OCI-LY1 (cell line): Measurements from ENCODE around the gene CEL.

Experiments used
- H2AFZ ChIP-seq: fragments of 200-600 bp; sonication (generic), shearing (Covaris generic); 2 replicates; pipeline ENCODE4 v1.6.0; 2014; ENCODE audit warnings: antibody characterized with exemption, mild to moderate bottlenecking, low read length
- H3F3A ChIP-seq: fragments of 200-600 bp; sonication (generic), shearing (Covaris generic); 2 replicates; pipeline ENCODE4 v1.6.0; 2014; ENCODE audit warnings: mild to moderate bottlenecking, antibody characterized with exemption, low read length, moderate library complexity; ENCODE audit not compliant: insufficient read depth
- H3K27ac ChIP-seq: fragments of 200-600 bp; sonication (generic); 2 replicates; pipeline ENCODE4 v1.5.1; 2014; ENCODE audit warnings: low read length, mixed run types, mild to moderate bottlenecking, low read depth; ENCODE audit not compliant: poor library complexity, severe bottlenecking
- H3K27me3 ChIP-seq: fragments of 200-600 bp; sonication (generic); 2 replicates; pipeline ENCODE4 v1.6.0; 2014; ENCODE audit warnings: antibody characterized with exemption, mild to moderate bottlenecking, low read length, moderate library complexity; ENCODE audit not compliant: insufficient read depth
- H3K36me3 ChIP-seq: fragments of 200-600 bp; sonication (generic); 2 replicates; pipeline ENCODE4 v1.6.1; 2014; ENCODE audit warnings: mild to moderate bottlenecking, antibody characterized with exemption, low read length, moderate library complexity, mixed read lengths; ENCODE audit not compliant: insufficient read depth
- H3K4me1 ChIP-seq: fragments of 200-600 bp; sonication (generic); 2 replicates; pipeline ENCODE4 v1.5.1; 2014; ENCODE audit warnings: mild to moderate bottlenecking, low read length, moderate library complexity; ENCODE audit not compliant: insufficient read depth, severe bottlenecking
- H3K4me2 ChIP-seq: fragments of 200-600 bp; sonication (generic), shearing (Covaris generic); 2 replicates; pipeline ENCODE4 v1.6.1; 2014; ENCODE audit warnings: low read length
- H3K4me3 ChIP-seq: fragments of 200-600 bp; sonication (generic); 2 replicates; pipeline ENCODE4 v1.5.1; 2014; ENCODE audit warnings: low read length, low read depth, mild to moderate bottlenecking, mixed read lengths; ENCODE audit not compliant: poor library complexity, severe bottlenecking
- H3K79me2 ChIP-seq: fragments of 200-600 bp; shearing (Covaris generic); 2 replicates; pipeline ENCODE4 v1.6.1; 2016; ENCODE audit warnings: mixed run types, low read length, mixed read lengths; ENCODE audit not compliant: insufficient read depth
- H3K9ac ChIP-seq: fragments of 200-600 bp; sonication (generic), shearing (Covaris generic); 2 replicates; pipeline ENCODE4 v1.6.1; 2014; ENCODE audit warnings: mild to moderate bottlenecking, low read length, mixed read lengths
- H3K9me2 ChIP-seq: fragments of 200-600 bp; sonication (generic), shearing (Covaris generic); 2 replicates; pipeline ENCODE4 v1.6.1; 2014; ENCODE audit warnings: low read depth, mild to moderate bottlenecking, low read length, mixed read lengths
- H3K9me3 ChIP-seq: fragments of 200-600 bp; shearing (Covaris generic); 2 replicates; pipeline ENCODE4 v1.6.1; 2014; ENCODE audit warnings: low read length, mixed read lengths
- H4K20me1 ChIP-seq: fragments of 200-600 bp; sonication (generic), shearing (Covaris generic); 2 replicates; pipeline ENCODE4 v1.6.0; 2016; ENCODE audit warnings: mild to moderate bottlenecking, low read length; ENCODE audit not compliant: insufficient read depth
- EZH2 ChIP-seq: fragments of 200-600 bp; sonication (generic), shearing (Covaris generic); IDR thresholded peaks from 2 replicates; pipeline ENCODE4 v1.8.0; 2017; ENCODE audit warnings: borderline replicate concordance, mixed run types, mild to moderate bottlenecking, antibody characterized with exemption, low read length, moderate library complexity, mixed read lengths
- TF ChIP-seq, protein P1 (sequence below): fragments of 200-600 bp; sonication (generic), shearing (Covaris generic); IDR thresholded peaks from 2 replicates; pipeline ENCODE4 v1.5.1; 2017; ENCODE audit warnings: mild to moderate bottlenecking, antibody characterized with exemption, low read length, moderate library complexity, mixed read lengths

CEL gene

DNA sequence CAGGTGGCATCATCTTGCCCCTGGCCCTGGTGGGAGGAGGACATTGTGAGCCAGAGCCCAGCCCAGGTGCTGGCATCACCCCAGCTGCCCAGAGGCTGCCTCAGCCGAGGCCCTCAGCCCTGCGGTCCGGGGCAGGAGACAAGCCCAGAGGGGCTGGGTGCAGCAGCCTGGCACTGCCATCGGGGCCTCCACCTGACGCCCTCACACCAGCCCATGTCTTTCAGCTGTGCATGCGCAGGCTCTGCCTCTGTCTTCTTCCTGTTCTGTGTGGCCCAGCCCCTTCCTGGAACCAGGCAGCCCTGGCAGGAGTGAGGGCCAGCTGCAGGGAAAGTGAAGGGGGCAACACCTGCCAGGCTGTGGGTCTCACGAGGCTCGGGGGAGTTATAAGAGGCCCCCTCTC is 4.8 kb upstream of the CEL start:
- Histone ChIP-seq H4K20me1 (no peaks in the 10 kb centered on the region), H3K9me2 (no peaks in the 10 kb centered on the region), H3K4me1 (peaks cover 17% of the 10 kb centered on the region)

DNA sequence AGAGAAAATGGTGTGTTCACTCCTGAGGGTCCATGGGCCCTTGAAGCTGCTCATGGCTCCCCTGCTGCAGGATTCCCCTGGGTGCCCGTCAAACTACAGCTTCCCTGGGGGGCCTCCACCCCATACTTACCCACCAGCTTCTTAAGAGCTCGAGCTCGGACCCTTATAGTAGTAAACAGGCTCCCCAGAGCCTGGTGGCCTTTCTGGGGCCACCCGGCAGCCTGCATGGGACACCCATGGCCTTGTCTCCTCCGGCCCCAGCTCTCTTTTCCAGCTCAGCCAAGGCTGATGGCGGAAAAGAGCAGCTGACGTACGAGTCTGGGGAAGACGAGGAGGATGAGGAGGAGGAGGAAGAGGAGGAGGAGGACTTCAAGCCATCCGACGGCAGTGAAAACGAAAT is 4.2 kb upstream of the CEL start:
- Histone ChIP-seq H3K36me3 (peaks cover 57% of the 10 kb centered on the region), H3K4me1 (peaks cover 17% of the 10 kb centered on the region)

More for the DNA sequence above, 4.8 kb upstream of the CEL start:
- Histone ChIP-seq H3F3A (no peaks in the 10 kb centered on the region), H3K36me3 (peaks cover 62% of the 10 kb centered on the region), H3K9me3 (no peaks in the 10 kb centered on the region), H3K27me3 (no peaks in the 10 kb centered on the region), H3K27ac (no peak overlapping the region), H3K4me2 (no peak overlapping the region), H3K9ac (no peak overlapping the region), H3K4me3 (no peak overlapping the region), H3K79me2 (no peaks in the 10 kb centered on the region), H2AFZ (no peak overlapping the region)
- TF ChIP-seq, protein P1, sequence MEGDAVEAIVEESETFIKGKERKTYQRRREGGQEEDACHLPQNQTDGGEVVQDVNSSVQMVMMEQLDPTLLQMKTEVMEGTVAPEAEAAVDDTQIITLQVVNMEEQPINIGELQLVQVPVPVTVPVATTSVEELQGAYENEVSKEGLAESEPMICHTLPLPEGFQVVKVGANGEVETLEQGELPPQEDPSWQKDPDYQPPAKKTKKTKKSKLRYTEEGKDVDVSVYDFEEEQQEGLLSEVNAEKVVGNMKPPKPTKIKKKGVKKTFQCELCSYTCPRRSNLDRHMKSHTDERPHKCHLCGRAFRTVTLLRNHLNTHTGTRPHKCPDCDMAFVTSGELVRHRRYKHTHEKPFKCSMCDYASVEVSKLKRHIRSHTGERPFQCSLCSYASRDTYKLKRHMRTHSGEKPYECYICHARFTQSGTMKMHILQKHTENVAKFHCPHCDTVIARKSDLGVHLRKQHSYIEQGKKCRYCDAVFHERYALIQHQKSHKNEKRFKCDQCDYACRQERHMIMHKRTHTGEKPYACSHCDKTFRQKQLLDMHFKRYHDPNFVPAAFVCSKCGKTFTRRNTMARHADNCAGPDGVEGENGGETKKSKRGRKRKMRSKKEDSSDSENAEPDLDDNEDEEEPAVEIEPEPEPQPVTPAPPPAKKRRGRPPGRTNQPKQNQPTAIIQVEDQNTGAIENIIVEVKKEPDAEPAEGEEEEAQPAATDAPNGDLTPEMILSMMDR, result no peak
- TF ChIP-seq EZH2, result no peak

DNA sequence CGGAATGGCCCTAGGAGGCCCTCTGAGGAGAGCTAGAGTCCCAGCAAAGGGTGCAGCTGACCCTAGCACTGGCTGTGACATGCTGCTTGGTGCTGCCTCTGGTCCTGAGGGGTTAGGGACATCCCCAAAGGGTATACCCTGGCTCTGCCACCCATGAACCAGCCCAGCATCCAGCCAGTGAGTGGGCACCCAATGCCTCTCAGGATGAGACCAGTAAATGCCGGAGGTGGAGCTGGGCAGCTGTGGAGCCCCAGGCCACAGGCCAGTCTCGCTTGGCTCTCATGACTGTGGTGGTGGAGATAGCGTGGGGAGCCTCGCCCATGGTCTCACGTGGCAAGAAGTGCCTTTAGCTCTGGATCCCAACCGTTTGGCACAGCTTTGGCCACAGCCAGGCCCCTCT is 3.7 kb upstream of the CEL start:
- Histone ChIP-seq H3K9ac (no peak overlapping the region), H4K20me1 (no peaks in the 10 kb centered on the region), H3K36me3 (peaks cover 54% of the 10 kb centered on the region), H3K27ac (no peak overlapping the region), H3K4me3 (no peak overlapping the region), H3K9me3 (no peaks in the 10 kb centered on the region), H3K4me2 (no peak overlapping the region), H3F3A (no peaks in the 10 kb centered on the region), H3K27me3 (no peaks in the 10 kb centered on the region), H3K79me2 (no peaks in the 10 kb centered on the region), H3K4me1 (peaks cover 17% of the 10 kb centered on the region), H3K9me2 (no peaks in the 10 kb centered on the region), H2AFZ (no peak overlapping the region)
- TF ChIP-seq, protein P1, result no peak
- TF ChIP-seq EZH2, result no peak

More for the DNA sequence above, 4.2 kb upstream of the CEL start:
- Histone ChIP-seq H3K9me3 (no peaks in the 10 kb centered on the region), H3K4me2 (no peak overlapping the region), H4K20me1 (no peaks in the 10 kb centered on the region), H3K27ac (no peak overlapping the region), H3K9me2 (no peaks in the 10 kb centered on the region), H3K9ac (no peak overlapping the region), H3F3A (no peaks in the 10 kb centered on the region), H3K27me3 (no peaks in the 10 kb centered on the region), H3K79me2 (no peaks in the 10 kb centered on the region), H3K4me3 (no peak overlapping the region), H2AFZ (no peak overlapping the region)
- no peak for TF ChIP-seq EZH2
- TF ChIP-seq, protein P1, result no peak
